HepG2 (cell line): ENCODE measurements around the gene TK2. TPM values are rescaled to one million over a fixed set of nuclear protein-coding genes. Genes with fewer than 3 reads are reported as not detected.

ENCODE experiments used
- ATAC-seq: fragments of 200-7000 bp; cut with Tn5 transposase; 3 replicates; pipeline ENCODE4 v1.9.1; 2020; ENCODE audit warnings: mild to moderate bottlenecking, moderate library complexity
- BruUV-seq: library from RNA; stranded (reverse); fragments of 400-500 nt; replicated peaks from 2 replicates; lab custom pipeline; 2021; lab: Mats Ljungman, UMichigan
- CTCF ChIA-PET: fragments of 300-600 bp; formaldehyde crosslinking; extraction: SDS; loops from one replicate; lab custom pipeline; 2021; ENCODE audit warnings: low total read pairs, inconsistent platforms, low intra/inter-chr PET ratio; lab: Yijun Ruan, JAX
- POLR2A ChIA-PET: fragments of 350-600 bp; sonication (Branson Sonifier 250); formaldehyde crosslinking; loops from one replicate; lab custom pipeline; 2020; ENCODE audit warnings: antibody characterized with exemption, inconsistent platforms; lab: Yijun Ruan, JAX
- DNase-seq: peaks from one replicate; pipeline ENCODE4 v3.0.0-alpha.2; 2015; ENCODE audit warnings: low spot score
- FAIRE-seq: peaks from 3 replicates; lab custom pipeline; 2011; peaks lifted over from hg19 to GRCh38; lab: Jason Lieb, UNC
- H2AFZ ChIP-seq: one replicate; pipeline ENCODE4 v1.6.1; 2011; ENCODE audit warnings: low read length, inconsistent platforms
- H3K27ac ChIP-seq: fragments of 300-600 bp; 3 replicates; pipeline ENCODE4 v1.8.0; 2011; ENCODE audit warnings: mixed run types, mild to moderate bottlenecking, mixed read lengths, low read length, inconsistent platforms; ENCODE audit not compliant: insufficient read depth; ENCODE audit errors: extremely low read length
- H3K27me3 ChIP-seq, 2 experiments: fragments of 200-600 bp in 1 of 2; 2 replicates in 1 of 2; 3 replicates in 1 of 2; pipeline versions ENCODE4 v1.6.0 to v1.8.0; 2011; ENCODE audit warnings: low read length in 2 of 2, mild to moderate bottlenecking in 2 of 2, moderate library complexity in 2 of 2, inconsistent platforms in 1 of 2; ENCODE audit not compliant: insufficient read depth in 2 of 2, control insufficient read depth in 1 of 2
- H3K36me3 ChIP-seq, 2 experiments: fragments of 200-600 bp in 1 of 2; replicated peaks in 1 of 2; 2 replicates in 1 of 2; 3 replicates in 1 of 2; pipeline versions ENCODE4 v1.5.1 to v1.8.0; 2011; ENCODE audit warnings: low read length in 2 of 2, inconsistent platforms in 1 of 2; ENCODE audit not compliant: insufficient read depth in 2 of 2, control insufficient read depth in 1 of 2
- H3K4me1 ChIP-seq: 2 replicates; pipeline ENCODE4 v1.5.1; 2012; ENCODE audit warnings: low read length, inconsistent platforms; ENCODE audit not compliant: insufficient read depth
- H3K4me2 ChIP-seq: 2 replicates; pipeline ENCODE4 v1.6.0; 2011; ENCODE audit warnings: low read depth, low read length, inconsistent platforms
- H3K4me3 ChIP-seq, 3 experiments: fragments of 200-600 bp in 1 of 3; sonication (generic), shearing (Covaris generic) in 1 of 3; replicated peaks in 1 of 3; 2 replicates each; pipeline ENCODE4 v1.5.1; 2011 to 2016; ENCODE audit warnings: low read length in 3 of 3, inconsistent platforms in 2 of 3, low read depth in 2 of 3, mild to moderate bottlenecking in 2 of 3, control low read depth in 1 of 3, mixed read lengths in 1 of 3; ENCODE audit not compliant: insufficient read depth in 1 of 3
- H3K79me2 ChIP-seq: one replicate; pipeline ENCODE4 v1.6.1; 2011; ENCODE audit warnings: low read length, inconsistent platforms; ENCODE audit not compliant: insufficient read depth
- H3K9ac ChIP-seq: 2 replicates; pipeline ENCODE4 v1.6.0; 2011; ENCODE audit warnings: mild to moderate bottlenecking, low read depth, low read length, inconsistent platforms; ENCODE audit not compliant: insufficient read depth
- H3K9me3 ChIP-seq: 2 replicates; pipeline ENCODE4 v1.5.1; 2012; ENCODE audit warnings: mild to moderate bottlenecking, low read length
- H4K20me1 ChIP-seq: 2 replicates; pipeline ENCODE4 v1.6.0; 2011; ENCODE audit warnings: inconsistent platforms, mild to moderate bottlenecking, low read length, moderate library complexity; ENCODE audit not compliant: insufficient read depth
- NPAS2 ChIP-seq: sonication (generic); formaldehyde crosslinking; IDR thresholded peaks from 2 replicates; pipeline ENCODE4 v1.8.0; 2022; ENCODE audit warnings: mild to moderate bottlenecking, missing genetic modification reagents, borderline replicate concordance
- ZNF580 ChIP-seq: IDR thresholded peaks from 2 replicates; pipeline ENCODE4 v1.6.1; 2016; ENCODE audit warnings: low read depth, borderline replicate concordance
- WGBS: methylation state at CpG from one replicate; pipeline ENCODE4 v1.1.6; 2017; ENCODE audit warnings: low lambda C conversion rate; 5-methylcytosine and 5-hydroxymethylcytosine counted together
- in situ Hi-C: cut with HindIII; loops from 2 replicates; pipeline ENCODE4 v1.10.0; 2017; ENCODE audit warnings: low pct_unique_long_range_greater_than_20kb; ENCODE audit not compliant: extremely low pct_ligation_motif_present
- intact Hi-C: fragments of 100-400 bp; cut with micrococcal nuclease; formaldehyde crosslinking; loops from one replicate; pipeline ENCODE4 v1.10.0; 2022; ENCODE audit not compliant: unreplicated experiment
- polyA plus RNA-seq, 8 experiments: library from polyadenylated mRNA; depleted of rRNA in 3 of 8; stranded (reverse) in 7 of 8; unstranded in 1 of 8; fragments of >200 nt; fragmentation: Illumina TruSeq in 4 of 8; extraction: Trizol in 4 of 8; gene quantifications; 2 replicates each; pipeline versions ENCODE4 v1.2.1 to v1.2.3, GENCODE V29; 2011 to 2016; ENCODE audit warnings: low read depth in 4 of 8, missing spikeins in 1 of 8, mixed read lengths in 1 of 8; ENCODE audit not compliant: insufficient read depth in 1 of 8
- total RNA-seq, 5 experiments: library from RNA; depleted of rRNA; stranded (reverse); fragments of >200 nt; fragmentation: Illumina TruSeq; extraction: Trizol; gene quantifications; 2 replicates each; pipeline ENCODE4 v1.2.3, GENCODE V29; 2016; ENCODE audit warnings: low read depth in 1 of 5
- TF ChIP-seq, protein P1 (sequence below): sonication (generic); formaldehyde crosslinking; IDR thresholded peaks from 2 replicates; pipeline ENCODE4 v1.4.0; 2020; ENCODE audit warnings: missing genetic modification reagents

Gene TK2
- total and polyA plus RNA-seq, 2 of the 13 experiments (the other 11 are each of a cell fraction or from before 2014, with no cell fraction given): 18.7 to 21.0 TPM

DNA sequence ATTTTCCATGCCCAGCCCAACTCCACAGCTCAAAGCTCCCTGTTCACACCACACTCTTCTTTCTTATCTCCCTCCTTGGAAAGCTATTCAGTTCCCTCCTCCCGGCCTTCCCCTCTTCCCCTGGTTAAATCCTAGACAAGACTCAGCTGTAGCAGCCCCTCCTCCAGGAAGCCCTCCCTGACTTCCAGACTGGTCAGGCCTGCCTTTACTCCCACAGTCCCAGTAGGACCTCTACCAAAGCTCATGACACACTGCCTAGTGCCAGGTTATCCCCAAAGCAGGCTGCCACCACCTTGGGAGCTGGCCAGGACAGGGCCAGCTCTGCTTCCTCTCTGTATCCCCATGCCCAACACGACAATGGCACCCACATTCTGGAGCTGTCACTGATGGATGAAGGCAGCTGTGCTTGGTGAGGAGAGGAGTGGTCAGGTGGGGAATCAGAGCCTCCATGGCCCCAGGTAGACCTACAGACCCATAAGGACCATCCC lies 72.8 kb downstream of the TK2 start:
- Histone ChIP-seq H3K4me3 (no peak overlapping the region), H3K4me1 (peaks cover 33% of the 10 kb centered on the region), H3K27ac (no peak overlapping the region), H3K27me3 (peaks cover 5 to 49% of the 10 kb centered on the region in 2 experiments), H2AFZ (no peak overlapping the region), H3K9ac (no peak overlapping the region), H3K9me3 (no peaks in the 10 kb centered on the region), H4K20me1 (no peaks in the 10 kb centered on the region), H3K36me3 (no peaks in the 10 kb centered on the region), H3K79me2 (no peaks in the 10 kb centered on the region), H3K4me2 (no peak overlapping the region)
- 1% methylated on average over 2 of the region's 2 CpGs for whole genome bisulfite sequencing
- ATAC-seq (no peak), FAIRE-seq (no peak), DNase-seq (no peak)
- no TSS peak for BruUV-seq
- intact Hi-C loops (no loop called here), in situ Hi-C loops (loop anchor here (5.0 kb wide), 1 partner anchor 70 kb away; no protein-coding TSS in a partner anchor)
- CTCF ChIA-PET: no interaction called here
- POLR2A ChIA-PET: no interaction called here
- TF ChIP-seq ZNF580 (CRISPR knock-in tag) (no peak), NPAS2 (CRISPR knock-in tag) (no peak)
- TF ChIP-seq, protein P1, sequence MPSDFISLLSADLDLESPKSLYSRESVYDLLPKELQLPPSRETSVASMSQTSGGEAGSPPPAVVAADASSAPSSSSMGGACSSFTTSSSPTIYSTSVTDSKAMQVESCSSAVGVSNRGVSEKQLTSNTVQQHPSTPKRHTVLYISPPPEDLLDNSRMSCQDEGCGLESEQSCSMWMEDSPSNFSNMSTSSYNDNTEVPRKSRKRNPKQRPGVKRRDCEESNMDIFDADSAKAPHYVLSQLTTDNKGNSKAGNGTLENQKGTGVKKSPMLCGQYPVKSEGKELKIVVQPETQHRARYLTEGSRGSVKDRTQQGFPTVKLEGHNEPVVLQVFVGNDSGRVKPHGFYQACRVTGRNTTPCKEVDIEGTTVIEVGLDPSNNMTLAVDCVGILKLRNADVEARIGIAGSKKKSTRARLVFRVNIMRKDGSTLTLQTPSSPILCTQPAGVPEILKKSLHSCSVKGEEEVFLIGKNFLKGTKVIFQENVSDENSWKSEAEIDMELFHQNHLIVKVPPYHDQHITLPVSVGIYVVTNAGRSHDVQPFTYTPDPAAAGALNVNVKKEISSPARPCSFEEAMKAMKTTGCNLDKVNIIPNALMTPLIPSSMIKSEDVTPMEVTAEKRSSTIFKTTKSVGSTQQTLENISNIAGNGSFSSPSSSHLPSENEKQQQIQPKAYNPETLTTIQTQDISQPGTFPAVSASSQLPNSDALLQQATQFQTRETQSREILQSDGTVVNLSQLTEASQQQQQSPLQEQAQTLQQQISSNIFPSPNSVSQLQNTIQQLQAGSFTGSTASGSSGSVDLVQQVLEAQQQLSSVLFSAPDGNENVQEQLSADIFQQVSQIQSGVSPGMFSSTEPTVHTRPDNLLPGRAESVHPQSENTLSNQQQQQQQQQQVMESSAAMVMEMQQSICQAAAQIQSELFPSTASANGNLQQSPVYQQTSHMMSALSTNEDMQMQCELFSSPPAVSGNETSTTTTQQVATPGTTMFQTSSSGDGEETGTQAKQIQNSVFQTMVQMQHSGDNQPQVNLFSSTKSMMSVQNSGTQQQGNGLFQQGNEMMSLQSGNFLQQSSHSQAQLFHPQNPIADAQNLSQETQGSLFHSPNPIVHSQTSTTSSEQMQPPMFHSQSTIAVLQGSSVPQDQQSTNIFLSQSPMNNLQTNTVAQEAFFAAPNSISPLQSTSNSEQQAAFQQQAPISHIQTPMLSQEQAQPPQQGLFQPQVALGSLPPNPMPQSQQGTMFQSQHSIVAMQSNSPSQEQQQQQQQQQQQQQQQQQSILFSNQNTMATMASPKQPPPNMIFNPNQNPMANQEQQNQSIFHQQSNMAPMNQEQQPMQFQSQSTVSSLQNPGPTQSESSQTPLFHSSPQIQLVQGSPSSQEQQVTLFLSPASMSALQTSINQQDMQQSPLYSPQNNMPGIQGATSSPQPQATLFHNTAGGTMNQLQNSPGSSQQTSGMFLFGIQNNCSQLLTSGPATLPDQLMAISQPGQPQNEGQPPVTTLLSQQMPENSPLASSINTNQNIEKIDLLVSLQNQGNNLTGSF (CRISPR knock-in tag): no peak
- TF ChIP-seq, all 625 proteins: peak for 0
